AG04449 (cell line): ENCODE data around the gene PPM1A.

Experiments used
- CTCF ChIA-PET: fragments of 350-600 bp; formaldehyde crosslinking; extraction: SDS; loops from one replicate; lab custom pipeline; 2021; ENCODE audit warnings: antibody characterized with exemption; lab: Yijun Ruan, JAX
- POLR2A ChIA-PET: fragments of 400-600, 350-600 bp; formaldehyde crosslinking; extraction: SDS; loops from one replicate; lab custom pipeline; 2020; ENCODE audit warnings: antibody characterized with exemption, inconsistent platforms; lab: Yijun Ruan, JAX
- DNase-seq: peaks from one replicate; pipeline ENCODE4 v3.0.0-alpha.2; 2010; ENCODE audit warnings: low read depth, low spot score
- H3K4me3 ChIP-seq: 2 replicates; pipeline ENCODE4 v1.5.1; 2011; ENCODE audit warnings: low read depth, mild to moderate bottlenecking, control low read depth, low read length
- CTCF ChIP-seq: IDR thresholded peaks from one replicate; pipeline ENCODE4 v1.5.1; 2011; ENCODE audit warnings: mild to moderate bottlenecking, moderate library complexity, low read length, control low read depth, inconsistent platforms; ENCODE audit not compliant: insufficient read depth; ENCODE audit errors: missing control alignments

PPM1A gene

GRCh38 chr14:60276347-60276746 is 27.3 kb downstream of the PPM1A start:
- no peak for DNase-seq
- H3K4me3 ChIP-seq: no peak overlapping the region
- ChIA-PET POLR2A (no interaction called here), CTCF (interaction anchor here (0.7 kb wide), 1 partner anchor 10 kb away, joined by 4 read pairs; no protein-coding TSS in a partner anchor)
- TF ChIP-seq CTCF: no peak

- POLR2A ChIA-PET: no interaction called here
- CTCF ChIA-PET: interaction anchor here (1.4 kb wide), 1 partner anchor 12 kb away, joined by 4 read pairs; no protein-coding TSS in a partner anchor
- no peak for DNase-seq
- no peak overlapping the region for H3K4me3 ChIP-seq
- no peak for TF ChIP-seq CTCF
Measured at GRCh38 chr14:60277605-60278190, 28.7 kb downstream of the PPM1A start.

GRCh38 chr14:60278350-60278749 is 29.3 kb downstream of the PPM1A start:
- CTCF ChIA-PET: interaction anchor here (1.4 kb wide), 1 partner anchor 12 kb away, joined by 4 read pairs; no protein-coding TSS in a partner anchor
- no peak for TF ChIP-seq CTCF
- POLR2A ChIA-PET: interaction anchor here (0.6 kb wide), 1 partner anchor 681 kb away, joined by 3 read pairs; no protein-coding TSS in a partner anchor
- no peak overlapping the region for H3K4me3 ChIP-seq
- no peak for DNase-seq

- ChIA-PET CTCF (no interaction called here), POLR2A (no interaction called here)
- no peak overlapping the region for H3K4me3 ChIP-seq
- no peak for TF ChIP-seq CTCF
- DNase-seq: no peak
Measured at GRCh38 chr14:60287452-60287851, 38.4 kb downstream of the PPM1A start.

- no peak for TF ChIP-seq CTCF
- POLR2A ChIA-PET: no interaction called here
- no peak overlapping the region for H3K4me3 ChIP-seq
- CTCF ChIA-PET: no interaction called here
- no peak for DNase-seq
Measured at GRCh38 chr14:60288279-60288678, 39.3 kb downstream of the PPM1A start.

GRCh38 chr14:60294411-60295069 is 45.5 kb downstream of the PPM1A start:
- TF ChIP-seq CTCF: no peak
- ChIA-PET CTCF (no interaction called here), POLR2A (no interaction called here)
- H3K4me3 ChIP-seq: no peak overlapping the region
- no peak for DNase-seq
